ENCODE results near the gene ZNF850.
"Not testable (repeated sequence)": the region's sequence is repeated elsewhere in the genome, so short reads cannot be mapped to it uniquely, and the experiment has no call there.

The ZNF850 gene

GRCh38 chr19:36772311-36773222 lies at the start of gene ZNF850:
Gene ZNF850, minus strand, starts transcription at chr19:36772807. Its CDS starts 10,201 bp downstream, at chr19:36762606.
- peaks cover 11 to 15% of the 10 kb centered on the region in 2 donors for H3K4me1 ChIP-seq (ENCODE audit: control insufficient read depth in 2 of 2, insufficient read depth in 2 of 2, low read length in 2 of 2)
- peak within 1 kb of the TSS; percentile 74 to 79 for H3K9ac ChIP-seq (ENCODE audit: low read depth in 1 of 2, low read length in 2 of 2)
- peak within 1 kb of the TSS; percentile 68 to 79 for H3K27ac ChIP-seq (ENCODE audit: low read depth in 2 of 2, low read length in 2 of 2)
- H3K9me3 ChIP-seq (ENCODE audit: control insufficient read depth in 2 of 2, low read length in 2 of 2) = peaks cover 8 to 12% of the 10 kb centered on the region in 2 donors
- no peaks in the 10 kb centered on the region for H3K36me3 ChIP-seq (ENCODE audit: control insufficient read depth in 2 of 2, insufficient read depth in 2 of 2, low read length in 2 of 2)
- peak within 1 kb of the TSS; percentile 90 to 97 for H3K4me3 ChIP-seq (ENCODE audit: low read length in 2 of 2)
- no peaks in the 10 kb centered on the region for H3K27me3 ChIP-seq (ENCODE audit: control insufficient read depth in 2 of 2, insufficient read depth in 2 of 2, low read length in 2 of 2)

- Histone ChIP-seq H3K4me3 (ENCODE audit: low read length in 2 of 2) (no peak overlapping the region), H3K36me3 (ENCODE audit: control insufficient read depth in 2 of 2, insufficient read depth in 2 of 2, low read length in 2 of 2) (peaks cover 48 to 58% of the 10 kb centered on the region in 2 donors), H3K9ac (ENCODE audit: low read depth in 1 of 2, low read length in 2 of 2) (no peak overlapping the region), H3K4me1 (ENCODE audit: control insufficient read depth in 2 of 2, insufficient read depth in 2 of 2, low read length in 2 of 2) (no peaks in the 10 kb centered on the region), H3K27ac (ENCODE audit: low read depth in 2 of 2, low read length in 2 of 2) (no peak overlapping the region), H3K9me3 (ENCODE audit: control insufficient read depth in 2 of 2, low read length in 2 of 2) (peaks cover 73 to 74% of the 10 kb centered on the region in 2 donors), H3K27me3 (ENCODE audit: control insufficient read depth in 2 of 2, insufficient read depth in 2 of 2, low read length in 2 of 2) (no peaks in the 10 kb centered on the region)
These were observed 49.2 kb upstream of the ZNF850 start for GRCh38 chr19:36821758-36822157.

DNA sequence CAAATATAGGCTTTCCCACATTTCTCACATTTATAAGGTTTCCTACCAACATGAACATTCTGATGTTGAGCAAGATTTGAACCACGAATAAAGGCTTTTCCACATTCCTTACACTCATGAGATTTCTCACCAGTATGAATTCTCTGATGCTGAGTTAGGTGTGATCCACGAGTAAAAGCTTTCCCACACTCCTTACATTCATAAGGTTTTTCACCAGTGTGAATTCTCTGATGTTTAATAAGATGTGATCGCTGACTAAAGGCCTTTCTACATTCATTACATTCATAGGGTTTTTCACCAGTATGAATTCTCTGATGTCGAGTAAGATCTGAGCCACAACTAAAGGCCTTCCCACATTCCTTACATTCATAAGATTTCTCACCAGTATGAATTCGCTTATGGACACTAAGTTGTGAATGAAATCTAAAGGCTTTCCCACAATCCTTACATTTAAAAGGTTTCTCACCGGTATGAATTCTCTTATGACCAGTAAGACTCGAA lies 46.6 kb upstream of the ZNF850 start:
- H3K9me3 ChIP-seq (ENCODE audit: control insufficient read depth in 2 of 2, low read length in 2 of 2) = peaks cover 70 to 73% of the 10 kb centered on the region in 2 donors
- no peaks in the 10 kb centered on the region for H3K4me1 ChIP-seq (ENCODE audit: control insufficient read depth in 2 of 2, insufficient read depth in 2 of 2, low read length in 2 of 2)
- H3K4me3 ChIP-seq (ENCODE audit: low read length in 2 of 2) = peak overlapping the region in 1 of 2 donors; percentile 5
- peaks cover 34 to 46% of the 10 kb centered on the region in 2 donors for H3K36me3 ChIP-seq (ENCODE audit: control insufficient read depth in 2 of 2, insufficient read depth in 2 of 2, low read length in 2 of 2)
- H3K27ac ChIP-seq (ENCODE audit: low read depth in 2 of 2, low read length in 2 of 2) = no peak overlapping the region
- H3K9ac ChIP-seq (ENCODE audit: low read depth in 1 of 2, low read length in 2 of 2) = no peak overlapping the region
- H3K27me3 ChIP-seq (ENCODE audit: control insufficient read depth in 2 of 2, insufficient read depth in 2 of 2, low read length in 2 of 2) = no peaks in the 10 kb centered on the region

DNA sequence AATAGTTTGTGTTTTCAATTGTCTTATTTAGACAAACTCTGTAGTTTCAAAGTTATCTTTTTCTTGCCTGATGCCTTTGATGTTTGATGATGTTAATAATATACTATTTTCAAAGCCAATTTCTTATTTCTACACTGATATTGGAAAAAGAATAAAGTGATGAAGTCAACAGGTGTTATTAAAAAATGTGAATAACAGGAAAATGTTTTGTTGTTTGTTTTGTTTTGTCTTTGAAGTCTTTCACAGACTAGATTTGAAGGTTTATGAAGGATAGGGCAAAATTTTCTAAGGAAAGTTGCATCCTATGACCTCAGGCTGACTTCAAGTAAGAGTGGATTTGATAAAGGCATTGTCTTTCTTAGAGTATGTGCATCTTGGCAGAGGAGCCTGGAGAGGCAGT lies 34.4 kb upstream of the ZNF850 start:
- peaks cover 16 to 28% of the 10 kb centered on the region in 2 donors for H3K9me3 ChIP-seq (ENCODE audit: control insufficient read depth in 2 of 2, low read length in 2 of 2)
- H3K4me3 ChIP-seq (ENCODE audit: low read length in 2 of 2) = no peak overlapping the region
- H3K9ac ChIP-seq (ENCODE audit: low read depth in 1 of 2, low read length in 2 of 2) = no peak overlapping the region
- H3K27me3 ChIP-seq (ENCODE audit: control insufficient read depth in 2 of 2, insufficient read depth in 2 of 2, low read length in 2 of 2) = no peaks in the 10 kb centered on the region
- no peaks in the 10 kb centered on the region for H3K4me1 ChIP-seq (ENCODE audit: control insufficient read depth in 2 of 2, insufficient read depth in 2 of 2, low read length in 2 of 2)
- H3K27ac ChIP-seq (ENCODE audit: low read depth in 2 of 2, low read length in 2 of 2) = no peak overlapping the region
- H3K36me3 ChIP-seq (ENCODE audit: control insufficient read depth in 2 of 2, insufficient read depth in 2 of 2, low read length in 2 of 2) = peaks cover 2 to 15% of the 10 kb centered on the region in 2 donors

GRCh38 chr19:36805364-36805763 lies 32.8 kb upstream of the ZNF850 start:
- H3K36me3 ChIP-seq (ENCODE audit: control insufficient read depth in 2 of 2, insufficient read depth in 2 of 2, low read length in 2 of 2) = peaks cover 2 to 15% of the 10 kb centered on the region in 2 donors
- peaks cover 13 to 28% of the 10 kb centered on the region in 2 donors for H3K9me3 ChIP-seq (ENCODE audit: control insufficient read depth in 2 of 2, low read length in 2 of 2)
- H3K27me3 ChIP-seq (ENCODE audit: control insufficient read depth in 2 of 2, insufficient read depth in 2 of 2, low read length in 2 of 2) = no peaks in the 10 kb centered on the region
- H3K4me1 ChIP-seq (ENCODE audit: control insufficient read depth in 2 of 2, insufficient read depth in 2 of 2, low read length in 2 of 2) = no peaks in the 10 kb centered on the region
- no peak overlapping the region for H3K4me3 ChIP-seq (ENCODE audit: low read length in 2 of 2)
- H3K27ac ChIP-seq (ENCODE audit: low read depth in 2 of 2, low read length in 2 of 2) = no peak overlapping the region
- H3K9ac ChIP-seq (ENCODE audit: low read depth in 1 of 2, low read length in 2 of 2) = no peak overlapping the region

DNA sequence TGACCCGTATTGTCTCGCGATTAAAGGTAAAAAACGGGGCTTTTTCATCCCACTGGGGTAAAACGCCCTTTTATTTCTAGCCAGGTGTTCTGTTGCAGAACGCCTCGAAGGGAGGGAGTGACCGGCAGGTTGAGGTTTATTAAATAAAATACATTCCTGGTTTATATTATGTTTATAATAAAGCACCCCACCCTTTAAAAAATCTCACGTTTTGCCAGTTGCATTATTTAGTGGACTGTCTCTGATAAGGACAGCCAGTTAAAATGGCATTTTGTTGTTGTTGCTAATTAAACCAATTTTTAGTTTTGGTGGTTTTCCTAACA lies 25.1 kb upstream of the ZNF850 start:
- H3K9me3 ChIP-seq (ENCODE audit: control insufficient read depth in 2 of 2, low read length in 2 of 2) = peaks cover 10 to 11% of the 10 kb centered on the region in 2 donors

DNA sequence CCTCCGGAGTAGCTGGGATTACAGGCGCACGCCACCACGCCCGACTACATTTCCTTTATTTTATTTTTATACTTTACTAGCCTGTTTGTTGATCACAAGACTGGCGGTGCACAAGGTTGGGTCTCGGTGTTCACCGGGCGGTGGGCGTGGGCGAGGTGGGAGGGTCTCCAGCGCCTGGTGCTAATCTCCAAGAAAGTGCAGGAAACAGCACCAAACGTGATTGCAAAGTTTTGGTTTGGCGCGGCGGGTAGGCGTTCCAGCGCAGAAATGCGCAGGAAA lies 24.0 kb upstream of the ZNF850 start:
- Histone ChIP-seq H3K4me3 (ENCODE audit: low read length in 2 of 2) (peak overlapping the region; percentile 86 to 92), H3K9ac (ENCODE audit: low read depth in 1 of 2, low read length in 2 of 2) (peak overlapping the region in 1 of 2 donors; percentile 17), H3K27ac (ENCODE audit: low read depth in 2 of 2, low read length in 2 of 2) (peak overlapping the region in 1 of 2 donors; percentile 15), H3K4me1 (ENCODE audit: control insufficient read depth in 2 of 2, insufficient read depth in 2 of 2, low read length in 2 of 2) (no peaks in the 10 kb centered on the region), H3K36me3 (ENCODE audit: control insufficient read depth in 2 of 2, insufficient read depth in 2 of 2, low read length in 2 of 2) (no peaks in the 10 kb centered on the region), H3K27me3 (ENCODE audit: control insufficient read depth in 2 of 2, insufficient read depth in 2 of 2, low read length in 2 of 2) (no peaks in the 10 kb centered on the region), H3K9me3 (ENCODE audit: control insufficient read depth in 2 of 2, low read length in 2 of 2) (peaks cover 10 to 11% of the 10 kb centered on the region in 2 donors)

More for the DNA sequence above, 25.1 kb upstream of the ZNF850 start:
- Histone ChIP-seq H3K27me3 (ENCODE audit: control insufficient read depth in 2 of 2, insufficient read depth in 2 of 2, low read length in 2 of 2) (no peaks in the 10 kb centered on the region), H3K4me1 (ENCODE audit: control insufficient read depth in 2 of 2, insufficient read depth in 2 of 2, low read length in 2 of 2) (no peaks in the 10 kb centered on the region), H3K9ac (ENCODE audit: low read depth in 1 of 2, low read length in 2 of 2) (peak overlapping the region; percentile 66 to 72), H3K4me3 (ENCODE audit: low read length in 2 of 2) (peak overlapping the region; percentile 86 to 92), H3K27ac (ENCODE audit: low read depth in 2 of 2, low read length in 2 of 2) (peak overlapping the region; percentile 45 to 77), H3K36me3 (ENCODE audit: control insufficient read depth in 2 of 2, insufficient read depth in 2 of 2, low read length in 2 of 2) (peaks cover 0 to 6% of the 10 kb centered on the region in 2 donors)

DNA sequence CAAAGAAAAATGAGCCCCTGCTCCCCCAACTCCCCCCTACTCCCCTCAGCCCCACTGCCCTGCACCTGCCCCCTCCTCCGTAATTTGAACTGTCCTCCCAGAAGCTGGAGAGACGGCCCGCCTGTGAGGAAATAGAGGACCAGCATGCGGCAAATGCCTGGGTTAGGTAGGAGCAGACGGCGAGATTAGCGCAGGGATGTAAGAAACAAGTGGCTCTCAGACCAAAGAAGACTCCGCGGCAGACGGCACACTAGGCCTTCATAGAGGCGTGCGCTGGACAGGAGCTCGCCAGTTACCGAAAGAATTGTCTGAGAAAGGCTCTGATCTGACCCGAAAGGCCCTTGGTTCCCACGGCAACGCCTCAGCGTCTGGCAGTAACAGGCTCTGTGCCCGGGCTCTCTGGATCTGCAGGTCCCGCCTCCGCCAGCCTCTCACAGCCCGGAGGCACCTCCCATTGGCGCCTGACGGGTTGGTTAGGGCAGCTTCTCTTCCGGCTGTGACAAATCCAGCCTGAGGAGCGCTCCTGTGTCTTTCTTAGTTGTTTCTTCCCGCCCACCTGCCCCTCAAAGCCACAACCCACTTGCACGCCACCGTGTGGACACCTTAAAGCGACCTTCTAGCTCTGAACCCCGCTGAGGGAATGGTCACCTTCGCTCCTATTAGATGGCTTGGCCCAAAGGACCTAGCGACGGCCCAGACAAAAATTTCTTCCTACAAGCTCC lies 19.0 kb upstream of the ZNF850 start:
- H3K4me1 ChIP-seq (ENCODE audit: control insufficient read depth in 2 of 2, insufficient read depth in 2 of 2, low read length in 2 of 2); H3K36me3 ChIP-seq (ENCODE audit: control insufficient read depth in 2 of 2, insufficient read depth in 2 of 2, low read length in 2 of 2); H3K9ac ChIP-seq (ENCODE audit: low read depth in 1 of 2, low read length in 2 of 2); H3K4me3 ChIP-seq (ENCODE audit: low read length in 2 of 2); H3K27ac ChIP-seq (ENCODE audit: low read depth in 2 of 2, low read length in 2 of 2); H3K27me3 ChIP-seq (ENCODE audit: control insufficient read depth in 2 of 2, insufficient read depth in 2 of 2, low read length in 2 of 2): not testable (repeated sequence)
- peaks cover 7 to 16% of the 10 kb centered on the region in 2 donors for H3K9me3 ChIP-seq (ENCODE audit: control insufficient read depth in 2 of 2, low read length in 2 of 2)

GRCh38 chr19:36775768-36776167 lies 3.2 kb upstream of the ZNF850 start:
- Histone ChIP-seq H3K9me3 (ENCODE audit: control insufficient read depth in 2 of 2, low read length in 2 of 2) (peaks cover 5 to 13% of the 10 kb centered on the region in 2 donors), H3K27ac (ENCODE audit: low read depth in 2 of 2, low read length in 2 of 2) (no peak overlapping the region), H3K9ac (ENCODE audit: low read depth in 1 of 2, low read length in 2 of 2) (no peak overlapping the region), H3K4me3 (ENCODE audit: low read length in 2 of 2) (no peak overlapping the region), H3K27me3 (ENCODE audit: control insufficient read depth in 2 of 2, insufficient read depth in 2 of 2, low read length in 2 of 2) (no peaks in the 10 kb centered on the region), H3K4me1 (ENCODE audit: control insufficient read depth in 2 of 2, insufficient read depth in 2 of 2, low read length in 2 of 2) (peaks cover 11 to 15% of the 10 kb centered on the region in 2 donors), H3K36me3 (ENCODE audit: control insufficient read depth in 2 of 2, insufficient read depth in 2 of 2, low read length in 2 of 2) (no peaks in the 10 kb centered on the region)

GRCh38 chr19:36773223-36773579 lies 594 bp upstream of the ZNF850 start:
- H3K36me3 ChIP-seq (ENCODE audit: control insufficient read depth in 2 of 2, insufficient read depth in 2 of 2, low read length in 2 of 2) = no peaks in the 10 kb centered on the region
- peaks cover 8 to 12% of the 10 kb centered on the region in 2 donors for H3K9me3 ChIP-seq (ENCODE audit: control insufficient read depth in 2 of 2, low read length in 2 of 2)
- peak overlapping the region in 1 of 2 donors; percentile 68 for H3K27ac ChIP-seq (ENCODE audit: low read depth in 2 of 2, low read length in 2 of 2)
- peak overlapping the region; percentile 90 to 97 for H3K4me3 ChIP-seq (ENCODE audit: low read length in 2 of 2)
- peak overlapping the region; percentile 74 to 79 for H3K9ac ChIP-seq (ENCODE audit: low read depth in 1 of 2, low read length in 2 of 2)
- H3K27me3 ChIP-seq (ENCODE audit: control insufficient read depth in 2 of 2, insufficient read depth in 2 of 2, low read length in 2 of 2) = no peaks in the 10 kb centered on the region
- peaks cover 11 to 15% of the 10 kb centered on the region in 2 donors for H3K4me1 ChIP-seq (ENCODE audit: control insufficient read depth in 2 of 2, insufficient read depth in 2 of 2, low read length in 2 of 2)
